H4 (cell line): ENCODE data around the gene CD160. TPM values are rescaled to one million over a fixed set of nuclear protein-coding genes. Genes with fewer than 3 reads are reported as not detected.
A peak's percentile ranks its signal among the peaks of the same experiment; 100 is the strongest.
"Not testable (repeated sequence)": the region's sequence is repeated elsewhere in the genome, so short reads cannot be mapped to it uniquely, and the experiment has no call there.

Source experiments
- DNase-seq: peaks from one replicate; pipeline ENCODE4 v3.0.0-alpha.2; 2015; ENCODE audit warnings: low spot score
- total RNA-seq: library from RNA; depleted of rRNA; stranded (reverse); fragments of >200 nt; shearing (Covaris generic); gene quantifications from 2 replicates; pipeline ENCODE4 v1.2.3, GENCODE V29; 2014; rRNA removed

Gene CD160
- not detected in 2 replicates for total RNA-seq

DNA sequence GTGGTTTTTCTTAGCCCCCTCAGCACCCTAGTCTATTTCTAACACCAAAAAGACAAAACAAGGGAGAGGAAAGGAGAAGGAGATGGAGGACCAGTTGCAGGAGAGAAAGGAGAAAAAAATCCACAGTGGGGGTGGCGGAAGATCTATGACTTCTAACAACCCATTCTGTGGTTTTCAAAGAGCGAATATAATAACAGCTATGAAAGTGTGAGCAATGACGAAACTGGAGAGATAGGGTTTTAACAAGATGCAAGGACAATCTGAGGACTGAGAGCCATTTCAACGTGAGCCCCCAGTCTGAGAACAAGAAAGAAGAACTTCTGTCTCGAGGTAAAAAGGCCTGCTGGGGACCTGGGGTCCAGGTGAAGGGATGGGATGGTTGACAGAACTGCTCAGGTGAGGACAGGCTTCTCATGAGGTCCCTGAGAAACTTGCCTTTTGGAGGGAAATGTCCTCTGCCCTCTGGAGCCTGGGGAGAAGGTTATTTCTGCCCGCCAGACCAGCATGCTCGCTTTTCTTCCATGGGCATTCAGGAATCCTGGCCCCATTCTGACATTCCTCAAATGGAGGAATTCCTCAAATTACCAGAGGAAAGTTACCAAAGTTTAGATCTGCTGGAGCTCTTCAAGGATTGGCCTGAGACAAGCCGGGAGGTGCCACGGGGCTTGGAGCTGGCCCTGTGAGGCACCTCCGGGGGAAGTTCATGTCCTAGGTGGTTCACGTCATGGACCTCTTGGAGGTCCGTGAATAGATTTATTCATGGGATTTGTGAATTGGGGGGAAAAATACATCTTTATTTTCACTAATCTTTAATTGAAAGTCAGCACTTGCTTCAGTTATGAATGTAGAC, at the start of gene CD160:
Gene CD160, plus strand, starts transcription at position 270 of the 850 bp plus-strand sequence. CDS start 8,829 bp downstream, outside the sequence.
- no peak for DNase-seq

GRCh38 chr1:145670995-145671745, 48.1 kb upstream of the CD160 start:
- not testable (repeated sequence) for DNase-seq

- not testable (repeated sequence) for DNase-seq
These were observed 46.1 kb upstream of the CD160 start for GRCh38 chr1:145673217-145673616.

GRCh38 chr1:145684858-145685257, 34.4 kb upstream of the CD160 start:
- DNase-seq: not testable (repeated sequence)

- DNase-seq: not testable (repeated sequence)
These were observed 33.2 kb upstream of the CD160 start for GRCh38 chr1:145686078-145686477.

GRCh38 chr1:145688328-145688727, 31.0 kb upstream of the CD160 start:
- no peak for DNase-seq

DNA sequence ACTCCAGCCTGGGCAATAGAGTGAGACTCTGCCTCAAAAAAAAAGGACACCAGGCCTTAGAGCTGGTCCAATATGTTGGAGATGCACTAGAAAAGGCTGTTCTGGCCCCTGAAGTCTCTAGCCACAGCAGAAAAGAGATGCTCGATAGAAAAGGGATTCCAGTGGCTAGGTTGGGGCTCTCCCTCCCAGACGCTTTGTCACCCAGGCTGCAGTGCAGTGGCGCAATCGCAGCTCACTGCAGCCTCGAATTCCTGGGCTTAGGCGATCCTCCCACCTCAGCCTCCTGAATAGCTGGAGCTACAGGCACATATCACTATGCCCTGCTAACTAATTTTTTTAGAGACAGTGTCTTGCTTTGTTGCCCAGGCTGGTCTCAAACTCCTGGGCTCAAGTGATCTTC, 30.4 kb upstream of the CD160 start:
- DNase-seq: no peak

DNA sequence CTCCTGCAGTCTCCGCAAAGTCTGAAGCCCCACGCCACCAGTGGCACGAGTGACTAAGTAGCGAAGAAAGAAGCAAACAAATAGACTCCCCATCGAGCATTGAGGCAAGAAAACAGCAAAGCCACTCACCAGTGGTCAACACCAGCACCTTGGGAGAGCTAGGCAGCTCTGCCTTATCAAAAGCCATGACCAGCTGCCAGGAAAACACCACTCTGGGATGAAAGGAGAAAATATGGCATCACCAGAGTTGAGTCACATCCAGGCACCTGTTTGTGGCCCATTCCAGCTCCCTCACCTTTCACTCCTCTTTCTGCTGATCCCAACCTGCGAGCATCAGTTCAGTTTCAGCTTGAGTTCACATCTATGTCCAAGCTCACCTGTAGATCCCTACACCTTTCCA, 29.4 kb upstream of the CD160 start:
- DNase-seq: no peak

- DNase-seq: peak; percentile 68
These were observed 28.4 kb upstream of the CD160 start for GRCh38 chr1:145690587-145691558.

GRCh38 chr1:145692785-145693443, 26.4 kb upstream of the CD160 start:
- no peak for DNase-seq

DNA sequence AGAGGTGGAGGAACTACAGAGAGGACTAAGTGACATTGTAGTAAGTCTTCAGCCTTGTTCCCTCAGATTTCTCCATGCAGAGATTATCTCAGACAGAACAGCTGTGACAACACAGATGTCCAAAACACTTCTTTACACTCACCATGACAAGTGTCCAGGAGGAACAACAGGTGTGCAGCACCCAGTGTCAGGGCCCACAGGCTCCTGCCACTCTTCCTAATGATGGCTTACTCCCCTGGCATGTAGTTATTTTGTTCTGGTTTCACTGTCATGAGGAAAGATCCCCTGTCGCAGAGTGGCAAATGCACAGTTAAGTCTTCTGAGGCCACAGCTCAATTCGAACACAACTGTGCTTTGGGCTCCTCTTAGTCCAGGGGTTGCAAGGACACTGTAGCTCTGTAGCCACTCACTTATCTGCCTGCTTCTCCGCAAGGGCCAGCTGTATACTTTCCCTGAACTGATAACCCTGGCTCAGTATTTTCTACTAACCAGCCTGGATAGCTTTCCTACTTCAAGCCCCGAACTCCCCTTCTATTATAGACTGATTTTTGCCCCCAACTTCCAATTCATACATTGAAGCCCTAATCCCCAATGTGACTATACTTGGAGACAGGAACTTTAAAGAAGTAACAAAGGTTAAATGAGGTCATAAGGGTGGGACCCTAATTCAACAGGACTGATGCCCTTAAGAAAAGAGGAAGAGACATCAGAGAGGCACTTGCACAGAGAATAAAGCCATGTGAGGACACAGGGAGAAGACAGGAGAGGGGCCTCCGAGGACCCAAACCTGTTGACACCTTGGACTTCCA, 23.3 kb upstream of the CD160 start:
- no peak for DNase-seq

DNA sequence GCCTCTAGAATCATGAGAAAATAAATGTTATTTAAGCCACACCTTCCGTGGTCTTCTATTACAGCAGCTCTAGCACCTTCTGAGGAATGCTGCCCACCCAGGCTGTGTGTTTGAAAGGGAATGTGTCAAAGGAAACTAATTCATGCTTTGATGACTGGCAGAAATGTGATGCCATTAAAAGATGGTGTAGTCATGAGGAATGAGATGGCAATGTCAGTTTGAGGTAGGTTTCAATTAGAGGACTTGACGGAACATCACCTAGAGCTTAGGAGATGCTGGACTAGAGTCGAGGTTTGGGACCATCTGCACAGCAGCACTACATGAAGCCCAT, 22.7 kb upstream of the CD160 start:
- DNase-seq: no peak

DNA sequence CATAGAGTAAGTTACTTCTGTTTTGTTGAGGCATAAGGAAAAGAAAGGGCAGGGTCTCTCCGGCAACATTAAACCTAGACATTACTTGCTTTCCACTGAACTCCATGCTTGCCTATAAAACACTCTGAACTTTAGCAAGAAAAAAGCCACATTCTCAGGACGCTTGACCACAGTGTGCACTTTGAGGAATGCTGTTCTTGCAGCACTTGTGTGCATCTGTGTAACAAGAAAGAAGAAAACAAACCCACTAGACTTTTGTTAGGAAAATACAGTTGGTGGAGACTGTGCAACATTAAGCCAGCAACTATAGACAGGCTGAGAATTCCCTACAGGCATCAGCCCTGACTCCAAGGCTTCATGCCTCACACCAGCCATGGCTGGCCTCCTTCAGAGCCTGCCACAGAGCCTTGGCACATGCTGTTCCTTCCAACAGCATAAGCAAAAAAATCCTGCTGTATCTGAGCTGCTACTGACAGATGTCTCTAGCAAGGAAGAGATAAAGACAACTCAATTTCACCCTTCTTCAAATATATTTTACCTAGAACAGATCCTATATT, 17.9 kb upstream of the CD160 start:
- no peak for DNase-seq

GRCh38 chr1:145702052-145702451, 17.2 kb upstream of the CD160 start:
- DNase-seq: no peak

- DNase-seq: no peak
These were observed 16.5 kb upstream of the CD160 start for GRCh38 chr1:145702826-145703225.

DNA sequence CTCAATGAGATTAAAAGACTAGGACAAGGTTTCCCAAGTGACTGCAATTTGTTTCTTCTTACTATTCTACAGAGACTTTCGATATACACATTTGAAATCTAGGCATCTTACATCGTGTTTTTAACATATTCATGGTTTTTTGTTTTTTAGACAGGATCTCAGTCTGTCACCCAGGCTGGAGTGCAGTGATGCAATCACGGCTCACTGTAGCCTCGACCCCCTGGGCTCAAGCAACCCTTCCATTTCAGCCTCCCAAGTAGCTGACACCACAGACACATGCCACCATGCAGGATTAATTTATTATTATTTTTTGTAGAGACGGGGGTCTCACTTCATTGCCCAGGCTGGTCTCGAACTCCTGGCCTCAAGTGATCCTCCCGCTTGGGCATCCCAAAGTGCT, 13.7 kb upstream of the CD160 start:
- no peak for DNase-seq

GRCh38 chr1:145706086-145706664, 13.1 kb upstream of the CD160 start:
- no peak for DNase-seq

DNA sequence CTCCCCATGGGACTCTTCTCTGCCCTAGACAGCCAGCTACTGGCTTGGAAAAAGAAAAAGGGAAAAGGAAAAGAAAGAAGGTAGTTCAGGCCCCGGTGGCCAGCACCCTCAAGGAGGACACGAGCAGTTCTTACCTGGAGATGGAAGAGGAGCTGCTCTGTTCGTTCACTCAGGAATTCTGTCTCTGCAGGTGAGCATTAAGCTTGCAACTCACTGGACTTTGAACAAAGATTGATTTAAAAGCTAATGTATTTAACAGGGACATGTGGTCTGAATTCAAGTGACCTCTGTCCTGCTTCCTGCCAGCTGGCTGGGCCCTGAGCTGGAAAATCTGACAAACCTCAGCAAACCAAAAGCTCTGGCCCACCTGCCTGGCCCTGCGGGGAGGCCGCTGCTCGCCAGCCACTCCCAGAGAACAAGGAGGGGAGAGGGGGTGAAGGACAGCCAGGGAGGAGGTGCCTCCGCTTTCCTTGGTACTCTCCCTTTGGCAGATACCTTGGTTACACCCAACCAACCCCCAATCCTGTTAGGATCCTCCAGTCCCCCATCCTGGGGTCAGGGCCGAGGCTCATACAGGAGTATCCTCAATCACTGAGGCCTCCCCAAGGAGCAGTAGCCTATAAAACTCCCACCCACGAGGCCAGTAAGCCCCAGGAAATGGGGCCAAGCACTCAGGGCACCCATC, 12.0 kb upstream of the CD160 start, which contains the start of gene PDZK1:
Gene PDZK1, minus strand, starts transcription at position 186 of the 685 bp plus-strand sequence. CDS start 19,347 bp downstream, outside the sequence.
- no peak for DNase-seq

GRCh38 chr1:145708063-145708462, 11.2 kb upstream of the CD160 start:
- DNase-seq: no peak
